Measurements from ENCODE around the gene ATP6V1A. TPM values are rescaled to one million over a fixed set of nuclear protein-coding genes. Genes with fewer than 3 reads are reported as not detected.
"Not testable (repeated sequence)": the region's sequence is repeated elsewhere in the genome, so short reads cannot be mapped to it uniquely, and the experiment has no call there.

The ATP6V1A gene
- polyA plus RNA-seq, 1 donor from 2014 or later: 225 TPM

- not testable (repeated sequence) for H3K9me2 ChIP-seq (ENCODE audit: insufficient read depth, low read length); H3K4me3 ChIP-seq (ENCODE audit: low read length); H3K27ac ChIP-seq (ENCODE audit: low read length); H3K9ac ChIP-seq (ENCODE audit: low read length); H4K20me1 ChIP-seq (ENCODE audit: insufficient read depth); H3K9me3 ChIP-seq (ENCODE audit: low read length); H3K79me2 ChIP-seq (replicated peaks; ENCODE audit: insufficient read depth, low read length); H3F3A ChIP-seq (ENCODE audit: insufficient read depth, low read length, poor library complexity, severe bottlenecking); H3K36me3 ChIP-seq (ENCODE audit: insufficient read depth, low read length); H2AFZ ChIP-seq (ENCODE audit: low read depth, low read length); H3K4me2 ChIP-seq (ENCODE audit: low read length); H3K27me3 ChIP-seq (ENCODE audit: insufficient read depth, low read depth, low read length)
These were observed 103.6 kb downstream of the ATP6V1A start for GRCh38 chr3:113850391-113850790.

GRCh38 chr3:113852506-113852905, 105.7 kb downstream of the ATP6V1A start:
- H3K4me2 ChIP-seq (ENCODE audit: low read length): no peak overlapping the region
- no peak overlapping the region for H3K9ac ChIP-seq (ENCODE audit: low read length)
- no peaks in the 10 kb centered on the region for H4K20me1 ChIP-seq (ENCODE audit: insufficient read depth)
- no peaks in the 10 kb centered on the region for H3K27me3 ChIP-seq (ENCODE audit: insufficient read depth, low read depth, low read length)
- no peaks in the 10 kb centered on the region for H3K79me2 ChIP-seq (replicated peaks; ENCODE audit: insufficient read depth, low read length)
- TF ChIP-seq RAD21 (conservative IDR thresholded peaks at IDR 0.05): no peak
- TF ChIP-seq MXI1 (conservative IDR thresholded peaks at IDR 0.05; ENCODE audit: poor library complexity, severe bottlenecking): no peak
- no peak for TF ChIP-seq EP300 (conservative IDR thresholded peaks at IDR 0.05; ENCODE audit: poor library complexity, severe bottlenecking)
- no peak for TF ChIP-seq EZH2 (IDR thresholded peaks at IDR 0.05; ENCODE audit: borderline replicate concordance, insufficient read depth, low read length, poor library complexity, severe bottlenecking)
- no peak for TF ChIP-seq POLR2AphosphoS5 (IDR thresholded peaks at IDR 0.05)
- no peak for TF ChIP-seq SMC3 (conservative IDR thresholded peaks at IDR 0.05; ENCODE audit: poor library complexity)
- no peak for TF ChIP-seq REST (IDR thresholded peaks at IDR 0.05; ENCODE audit: borderline replicate concordance)
- TF ChIP-seq CTCF (IDR thresholded peaks at IDR 0.05; ENCODE audit: poor library complexity, severe bottlenecking): no peak
- TF ChIP-seq TAF1 (IDR thresholded peaks at IDR 0.05; ENCODE audit: low read depth): no peak
- no peaks in the 10 kb centered on the region for H3K9me3 ChIP-seq (ENCODE audit: low read length)
- H2AFZ ChIP-seq (ENCODE audit: low read depth, low read length): no peak overlapping the region
- H3K9me2 ChIP-seq (ENCODE audit: insufficient read depth, low read length): no peaks in the 10 kb centered on the region
- no peaks in the 10 kb centered on the region for H3F3A ChIP-seq (ENCODE audit: insufficient read depth, low read length, poor library complexity, severe bottlenecking)
- H3K4me3 ChIP-seq (ENCODE audit: low read length): no peak overlapping the region
- no peaks in the 10 kb centered on the region for H3K36me3 ChIP-seq (ENCODE audit: insufficient read depth, low read length)
- no peak overlapping the region for H3K27ac ChIP-seq (ENCODE audit: low read length)

Other genes with a start within 250 kb of the ATP6V1A start
- 2.0 and 9.5 TPM in 2 replicates for gene SPICE1, start 231.9 kb upstream of the ATP6V1A start, polyA plus RNA-seq
- gene SIDT1, start 214.5 kb upstream of the ATP6V1A start, polyA plus RNA-seq: 0.08 and 0.22 TPM in 2 replicates
- gene USF3, start 50.4 kb upstream of the ATP6V1A start, polyA plus RNA-seq: 13.7 and 15.4 TPM in 2 replicates
- 58.9 and 69.6 TPM in 2 replicates for gene NAA50, start 786 bp upstream of the ATP6V1A start, polyA plus RNA-seq
- gene GRAMD1C, start 91.8 kb downstream of the ATP6V1A start, polyA plus RNA-seq: 12.9 and 31.0 TPM in 2 replicates
- gene ZDHHC23, start 201.0 kb downstream of the ATP6V1A start, polyA plus RNA-seq: 7.7 and 11.5 TPM in 2 replicates

All from neural cell (in vitro differentiated cells).